ENCODE results near the gene ACOT8.

Gene ACOT8

DNA sequence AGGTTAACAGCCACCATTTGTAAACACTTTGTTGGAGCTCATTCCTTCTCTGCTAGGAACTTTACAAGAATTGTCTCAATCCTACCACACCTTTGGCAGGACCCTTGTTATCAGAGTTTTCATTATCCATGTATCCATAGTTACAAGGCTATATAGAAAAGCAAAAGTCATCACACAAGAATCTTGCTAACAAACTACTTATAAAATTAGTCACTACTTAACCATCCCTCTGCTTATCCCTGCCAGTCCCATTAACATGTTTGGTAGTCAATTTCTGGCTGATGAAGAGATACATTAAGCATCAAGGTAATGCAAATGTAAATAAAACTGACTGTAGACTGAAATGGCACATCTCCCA, 10.6 kb upstream of the ACOT8 start:
- TF ChIP-seq POLR2AphosphoS5 (IDR thresholded peaks at IDR 0.05; ENCODE audit: low read depth, low read length) (no peak), SIN3A (IDR thresholded peaks at IDR 0.05; ENCODE audit: borderline replicate concordance, insufficient read depth, low read length) (no peak), FOXP2 (optimal IDR thresholded peaks at IDR 0.05; ENCODE audit: borderline replicate concordance, extremely low read depth, extremely low read length, insufficient read depth) (no peak)
- TF ChIP-seq, protein P1, sequence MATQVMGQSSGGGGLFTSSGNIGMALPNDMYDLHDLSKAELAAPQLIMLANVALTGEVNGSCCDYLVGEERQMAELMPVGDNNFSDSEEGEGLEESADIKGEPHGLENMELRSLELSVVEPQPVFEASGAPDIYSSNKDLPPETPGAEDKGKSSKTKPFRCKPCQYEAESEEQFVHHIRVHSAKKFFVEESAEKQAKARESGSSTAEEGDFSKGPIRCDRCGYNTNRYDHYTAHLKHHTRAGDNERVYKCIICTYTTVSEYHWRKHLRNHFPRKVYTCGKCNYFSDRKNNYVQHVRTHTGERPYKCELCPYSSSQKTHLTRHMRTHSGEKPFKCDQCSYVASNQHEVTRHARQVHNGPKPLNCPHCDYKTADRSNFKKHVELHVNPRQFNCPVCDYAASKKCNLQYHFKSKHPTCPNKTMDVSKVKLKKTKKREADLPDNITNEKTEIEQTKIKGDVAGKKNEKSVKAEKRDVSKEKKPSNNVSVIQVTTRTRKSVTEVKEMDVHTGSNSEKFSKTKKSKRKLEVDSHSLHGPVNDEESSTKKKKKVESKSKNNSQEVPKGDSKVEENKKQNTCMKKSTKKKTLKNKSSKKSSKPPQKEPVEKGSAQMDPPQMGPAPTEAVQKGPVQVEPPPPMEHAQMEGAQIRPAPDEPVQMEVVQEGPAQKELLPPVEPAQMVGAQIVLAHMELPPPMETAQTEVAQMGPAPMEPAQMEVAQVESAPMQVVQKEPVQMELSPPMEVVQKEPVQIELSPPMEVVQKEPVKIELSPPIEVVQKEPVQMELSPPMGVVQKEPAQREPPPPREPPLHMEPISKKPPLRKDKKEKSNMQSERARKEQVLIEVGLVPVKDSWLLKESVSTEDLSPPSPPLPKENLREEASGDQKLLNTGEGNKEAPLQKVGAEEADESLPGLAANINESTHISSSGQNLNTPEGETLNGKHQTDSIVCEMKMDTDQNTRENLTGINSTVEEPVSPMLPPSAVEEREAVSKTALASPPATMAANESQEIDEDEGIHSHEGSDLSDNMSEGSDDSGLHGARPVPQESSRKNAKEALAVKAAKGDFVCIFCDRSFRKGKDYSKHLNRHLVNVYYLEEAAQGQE (IDR thresholded peaks at IDR 0.05; ENCODE audit: insufficient read depth in 1 of 2, low read depth in 2 of 2, low read length in 2 of 2), result no peak

DNA sequence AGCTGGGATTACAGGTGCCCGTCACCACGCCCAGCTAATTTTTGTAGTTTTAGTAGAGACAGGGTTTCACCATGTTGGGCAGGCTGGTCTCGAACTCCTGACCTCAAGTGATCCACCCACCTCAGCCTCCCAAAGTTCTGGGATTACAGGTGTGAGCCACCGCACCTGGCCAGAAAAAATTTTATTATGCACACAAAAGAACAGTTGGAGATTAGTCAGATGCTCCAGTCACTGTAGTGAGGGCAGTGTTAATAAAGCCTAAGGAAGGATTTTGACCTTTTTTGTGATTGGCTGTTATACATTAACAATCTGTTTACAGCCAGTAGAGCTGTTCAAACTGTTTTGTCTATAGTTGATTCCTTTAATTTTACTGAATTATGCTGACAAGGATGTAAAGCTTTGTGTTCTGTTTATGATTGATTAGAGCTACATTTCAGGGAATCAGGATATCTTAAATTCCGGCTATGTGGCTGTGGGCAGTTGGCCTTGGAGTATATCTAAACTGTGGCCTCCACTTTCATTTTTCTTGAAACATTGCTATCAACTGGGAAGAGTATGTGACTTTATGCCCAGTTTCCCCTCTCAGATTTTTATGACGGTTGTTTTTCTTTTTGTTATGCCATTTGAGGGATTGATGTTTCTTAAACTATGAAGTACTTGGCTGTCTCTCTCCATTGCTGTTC, 10.1 kb upstream of the ACOT8 start:
- no peak for TF ChIP-seq SIN3A (IDR thresholded peaks at IDR 0.05; ENCODE audit: borderline replicate concordance, insufficient read depth, low read length)

DNA sequence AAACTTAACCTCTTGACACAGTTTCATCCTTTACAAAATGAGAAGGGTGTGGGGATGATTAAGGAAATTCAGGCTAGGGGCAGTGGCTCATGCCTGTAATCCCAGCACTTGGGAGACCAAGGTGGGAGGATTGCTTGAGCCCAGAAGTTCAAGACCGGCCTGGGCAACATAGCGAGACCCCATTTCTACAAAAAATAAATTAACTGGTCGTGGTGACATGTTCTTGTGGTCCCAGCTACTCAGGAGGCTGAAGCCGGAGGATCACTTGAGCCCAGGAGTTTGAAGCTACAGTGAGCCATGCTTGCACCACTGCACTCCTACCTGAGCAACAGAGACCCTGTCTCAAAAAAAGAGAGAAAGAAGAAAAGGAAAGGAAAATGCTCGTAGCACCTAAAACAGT, 9.3 kb upstream of the ACOT8 start:
- TF ChIP-seq TAF1 (IDR thresholded peaks at IDR 0.05; ENCODE audit: borderline replicate concordance, insufficient read depth, low read length) (no peak), FOXP2 (optimal IDR thresholded peaks at IDR 0.05; ENCODE audit: borderline replicate concordance, extremely low read depth, extremely low read length, insufficient read depth) (no peak), SIN3A (IDR thresholded peaks at IDR 0.05; ENCODE audit: borderline replicate concordance, insufficient read depth, low read length) (no peak), POLR2AphosphoS5 (IDR thresholded peaks at IDR 0.05; ENCODE audit: low read depth, low read length) (no peak)
- TF ChIP-seq, protein P1 (IDR thresholded peaks at IDR 0.05; ENCODE audit: insufficient read depth in 1 of 2, low read depth in 2 of 2, low read length in 2 of 2), result no peak

DNA sequence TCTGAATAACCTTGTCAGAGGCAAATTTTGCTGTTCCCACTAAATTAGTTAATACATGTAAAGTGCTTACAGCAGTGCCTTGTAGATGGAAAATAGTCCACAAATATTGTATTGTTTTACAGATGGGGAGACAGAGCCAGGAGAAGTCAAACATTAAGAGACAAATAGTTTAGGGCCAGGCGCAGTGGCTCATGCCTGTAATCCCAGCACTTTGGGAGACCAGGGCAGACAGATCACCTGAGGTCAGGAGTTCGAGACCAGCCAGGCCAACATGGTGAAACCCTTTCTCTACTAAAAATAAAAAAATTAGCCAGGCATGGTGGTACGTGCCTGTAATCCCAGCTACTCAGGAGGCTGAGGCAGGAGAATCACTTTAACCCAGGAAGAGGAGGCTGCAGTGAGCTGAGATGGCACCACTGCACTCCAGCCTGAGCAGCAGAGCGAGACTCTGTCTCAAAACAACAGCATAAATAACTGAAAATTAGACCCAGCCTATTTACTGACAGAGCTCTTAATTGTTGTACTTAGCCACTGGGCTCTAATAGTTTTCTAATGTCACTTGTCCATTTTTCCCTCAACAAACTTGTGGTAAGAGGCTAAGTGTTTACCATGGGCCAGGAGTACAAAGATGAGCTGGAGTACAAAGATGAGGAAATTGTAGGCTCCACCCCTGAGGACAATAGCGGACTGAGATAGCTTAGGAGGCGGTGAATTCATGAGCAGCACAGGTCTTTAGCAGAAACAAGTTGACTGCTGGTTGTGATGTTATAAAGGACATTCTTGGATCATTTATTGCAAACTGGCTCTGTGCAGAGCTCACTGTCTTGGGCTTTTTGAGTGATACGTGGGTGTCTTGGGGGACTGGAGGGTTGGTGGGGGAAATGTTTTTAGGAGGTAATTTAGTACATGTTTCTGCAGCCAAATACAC, 6.6 kb upstream of the ACOT8 start:
- no peak for TF ChIP-seq TAF1 (IDR thresholded peaks at IDR 0.05; ENCODE audit: borderline replicate concordance, insufficient read depth, low read length)
- TF ChIP-seq, protein P1 (IDR thresholded peaks at IDR 0.05; ENCODE audit: insufficient read depth in 1 of 2, low read depth in 2 of 2, low read length in 2 of 2), result no peak
- TF ChIP-seq SIN3A (IDR thresholded peaks at IDR 0.05; ENCODE audit: borderline replicate concordance, insufficient read depth, low read length), result no peak
- TF ChIP-seq FOXP2 (optimal IDR thresholded peaks at IDR 0.05; ENCODE audit: borderline replicate concordance, extremely low read depth, extremely low read length, insufficient read depth), result no peak
- no peak for TF ChIP-seq POLR2AphosphoS5 (IDR thresholded peaks at IDR 0.05; ENCODE audit: low read depth, low read length)

DNA sequence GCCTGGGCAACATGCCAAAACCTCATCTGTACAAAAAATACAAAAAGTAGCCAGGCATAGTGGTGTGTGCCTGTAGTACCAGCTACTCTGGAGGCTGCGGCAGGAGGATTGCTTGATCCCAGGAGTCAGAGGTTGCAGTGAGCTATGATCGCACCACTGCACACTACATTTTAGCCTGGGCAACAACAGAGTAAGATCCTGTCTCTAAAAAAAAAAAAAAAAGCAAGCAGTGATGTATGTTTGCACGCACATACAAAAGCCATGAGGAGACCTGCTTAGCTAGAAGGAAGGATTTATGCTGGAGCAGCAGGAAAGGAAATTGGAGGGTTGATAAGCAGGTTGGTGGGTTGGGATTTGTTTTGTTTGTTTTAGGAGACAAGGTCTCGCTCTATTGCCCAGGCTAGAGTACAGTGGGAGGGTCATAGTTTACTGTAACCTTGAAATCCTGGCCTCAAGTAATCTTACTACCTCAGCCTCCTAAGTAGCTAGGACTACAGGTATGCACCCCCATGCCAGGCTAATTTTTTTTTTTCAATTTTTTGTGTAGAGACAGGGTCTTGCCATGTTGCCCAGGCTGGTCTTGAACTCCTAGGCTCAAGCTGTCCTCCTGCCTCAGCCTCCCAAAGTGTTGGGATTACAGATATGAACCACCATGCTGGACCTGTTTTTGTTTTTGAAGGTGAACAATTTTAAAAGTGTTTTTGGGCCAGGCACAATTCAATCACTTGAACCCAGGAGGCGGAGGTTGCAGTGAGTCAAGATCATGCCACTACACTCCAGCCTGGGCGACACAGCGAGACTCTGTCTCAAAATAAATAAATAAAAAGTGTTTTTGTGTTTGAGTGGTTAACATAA, 4.3 kb upstream of the ACOT8 start:
- no peak for TF ChIP-seq TAF1 (IDR thresholded peaks at IDR 0.05; ENCODE audit: borderline replicate concordance, insufficient read depth, low read length)
- TF ChIP-seq, protein P1 (IDR thresholded peaks at IDR 0.05; ENCODE audit: insufficient read depth in 1 of 2, low read depth in 2 of 2, low read length in 2 of 2), result no peak
- no peak for TF ChIP-seq FOXP2 (optimal IDR thresholded peaks at IDR 0.05; ENCODE audit: borderline replicate concordance, extremely low read depth, extremely low read length, insufficient read depth)
- TF ChIP-seq POLR2AphosphoS5 (IDR thresholded peaks at IDR 0.05; ENCODE audit: low read depth, low read length), result no peak
- no peak for TF ChIP-seq SIN3A (IDR thresholded peaks at IDR 0.05; ENCODE audit: borderline replicate concordance, insufficient read depth, low read length)

Measured in PFSK-1 (cell line).